ENCODE measurements around the gene P4HTM.
A peak's percentile ranks its signal among the peaks of the same experiment; 100 is the strongest.

The P4HTM gene

DNA sequence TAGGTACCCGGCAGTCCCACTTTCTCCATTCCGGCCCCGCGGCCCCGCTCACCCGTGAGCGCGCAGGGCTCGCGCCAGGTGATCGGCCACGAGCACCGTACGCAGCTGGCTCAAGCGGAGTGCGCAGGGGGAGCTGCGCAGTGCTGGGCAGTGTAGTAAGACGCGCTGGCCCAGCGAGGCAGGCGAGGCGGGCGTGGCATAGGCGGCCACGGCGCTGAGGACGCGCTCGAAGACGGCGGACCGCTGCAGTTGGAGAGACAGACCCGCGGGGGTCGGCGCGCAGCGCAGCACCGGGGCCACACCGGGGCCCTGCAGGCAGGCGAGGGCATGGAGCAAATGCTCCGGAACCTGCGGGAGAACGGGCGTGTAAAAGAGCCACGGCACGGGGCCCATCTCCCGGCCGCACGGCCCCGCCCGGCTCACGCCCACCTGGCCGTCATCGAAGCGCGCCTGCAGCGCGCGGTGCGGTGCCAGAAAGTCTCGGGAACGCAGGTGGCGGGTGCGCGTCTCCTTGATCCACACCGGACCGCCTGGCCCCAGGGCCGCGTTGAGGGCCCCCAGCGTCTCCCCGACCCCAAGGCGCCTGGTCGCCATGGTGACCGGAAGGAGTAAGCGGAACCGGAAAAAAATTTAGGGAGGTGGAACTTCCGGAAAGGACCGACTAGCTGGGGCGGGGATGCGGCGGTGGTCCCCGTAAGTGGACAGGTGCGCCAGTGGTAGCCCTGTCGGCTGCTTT, 28.1 kb downstream of the P4HTM start, which contains the start of gene DALRD3:
TSS of gene DALRD3 (minus strand) at position 610 of the 736 bp plus-strand sequence. CDS start at position 594, 16 bp downstream.
- peak; percentile 46 for DNase-seq
- Histone ChIP-seq H3K27me3 (replicated peaks) (no peaks in the 10 kb centered on the region), H3K36me3 (replicated peaks) (peaks cover 30% of the 10 kb centered on the region), H3K4me3 (ENCODE audit: low read depth, low read length) (peak within 1 kb of the TSS; percentile 77), H3K27ac (peak within 1 kb of the TSS; percentile 38)
- TF ChIP-seq, protein P1, sequence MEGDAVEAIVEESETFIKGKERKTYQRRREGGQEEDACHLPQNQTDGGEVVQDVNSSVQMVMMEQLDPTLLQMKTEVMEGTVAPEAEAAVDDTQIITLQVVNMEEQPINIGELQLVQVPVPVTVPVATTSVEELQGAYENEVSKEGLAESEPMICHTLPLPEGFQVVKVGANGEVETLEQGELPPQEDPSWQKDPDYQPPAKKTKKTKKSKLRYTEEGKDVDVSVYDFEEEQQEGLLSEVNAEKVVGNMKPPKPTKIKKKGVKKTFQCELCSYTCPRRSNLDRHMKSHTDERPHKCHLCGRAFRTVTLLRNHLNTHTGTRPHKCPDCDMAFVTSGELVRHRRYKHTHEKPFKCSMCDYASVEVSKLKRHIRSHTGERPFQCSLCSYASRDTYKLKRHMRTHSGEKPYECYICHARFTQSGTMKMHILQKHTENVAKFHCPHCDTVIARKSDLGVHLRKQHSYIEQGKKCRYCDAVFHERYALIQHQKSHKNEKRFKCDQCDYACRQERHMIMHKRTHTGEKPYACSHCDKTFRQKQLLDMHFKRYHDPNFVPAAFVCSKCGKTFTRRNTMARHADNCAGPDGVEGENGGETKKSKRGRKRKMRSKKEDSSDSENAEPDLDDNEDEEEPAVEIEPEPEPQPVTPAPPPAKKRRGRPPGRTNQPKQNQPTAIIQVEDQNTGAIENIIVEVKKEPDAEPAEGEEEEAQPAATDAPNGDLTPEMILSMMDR (IDR thresholded peaks at IDR 0.05; ENCODE audit: low read depth, low read length, missing control alignments): no peak
- in situ Hi-C loops (cut with HindIII; ENCODE audit: low pct_ligation_motif_present, low sequenced_read_pairs): no loop called here

DNA sequence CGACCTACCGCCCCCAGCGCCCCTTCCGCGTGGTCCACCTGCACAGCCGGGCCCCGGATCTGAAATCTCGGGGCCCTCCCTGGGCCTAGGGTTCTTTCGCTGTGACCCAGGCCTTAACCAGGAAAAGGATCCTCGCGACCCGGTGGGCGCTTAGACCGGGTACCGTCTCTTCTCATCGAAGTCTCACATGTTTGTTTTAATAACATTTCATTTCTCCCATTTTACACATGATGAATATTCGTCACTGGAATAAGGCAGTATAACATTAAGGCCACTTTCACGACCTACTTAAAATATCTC, 28.6 kb downstream of the P4HTM start:
- TF ChIP-seq, protein P1 (IDR thresholded peaks at IDR 0.05; ENCODE audit: low read depth, low read length, missing control alignments): no peak
- peak overlapping the region; percentile 77 for H3K4me3 ChIP-seq (ENCODE audit: low read depth, low read length)
- in situ Hi-C loops (cut with HindIII; ENCODE audit: low pct_ligation_motif_present, low sequenced_read_pairs): no loop called here
- DNase-seq: no peak
- peaks cover 27% of the 10 kb centered on the region for H3K36me3 ChIP-seq (replicated peaks)
- peak overlapping the region; percentile 38 for H3K27ac ChIP-seq
- H3K27me3 ChIP-seq (replicated peaks): no peaks in the 10 kb centered on the region

DNA sequence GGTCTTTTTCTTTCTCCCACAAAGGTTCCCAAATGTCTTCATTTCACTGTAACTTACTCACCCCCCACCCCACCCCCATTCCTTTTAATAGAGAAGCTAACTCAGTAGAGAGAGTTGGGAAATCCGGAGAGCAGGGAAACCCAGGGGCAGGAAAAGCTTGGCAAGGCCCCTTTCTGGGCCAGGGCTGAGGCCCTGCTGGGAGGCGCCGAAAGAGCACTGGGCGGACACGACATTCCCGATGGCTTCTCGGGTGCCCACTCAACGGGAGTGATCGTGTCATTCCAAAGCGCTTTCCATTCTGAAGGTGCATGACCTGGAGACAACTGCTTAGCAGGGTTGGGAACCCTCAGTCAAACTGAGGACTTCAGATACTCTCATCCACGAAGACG, 29.9 kb downstream of the P4HTM start:
- Histone ChIP-seq H3K4me3 (ENCODE audit: low read depth, low read length) (peak overlapping the region; percentile 90), H3K36me3 (replicated peaks) (peaks cover 27% of the 10 kb centered on the region), H3K27me3 (replicated peaks) (no peaks in the 10 kb centered on the region), H3K27ac (peak overlapping the region; percentile 99)
- TF ChIP-seq, protein P1 (IDR thresholded peaks at IDR 0.05; ENCODE audit: low read depth, low read length, missing control alignments): no peak
- no peak for DNase-seq
- in situ Hi-C loops (cut with HindIII; ENCODE audit: low pct_ligation_motif_present, low sequenced_read_pairs): no loop called here

DNA sequence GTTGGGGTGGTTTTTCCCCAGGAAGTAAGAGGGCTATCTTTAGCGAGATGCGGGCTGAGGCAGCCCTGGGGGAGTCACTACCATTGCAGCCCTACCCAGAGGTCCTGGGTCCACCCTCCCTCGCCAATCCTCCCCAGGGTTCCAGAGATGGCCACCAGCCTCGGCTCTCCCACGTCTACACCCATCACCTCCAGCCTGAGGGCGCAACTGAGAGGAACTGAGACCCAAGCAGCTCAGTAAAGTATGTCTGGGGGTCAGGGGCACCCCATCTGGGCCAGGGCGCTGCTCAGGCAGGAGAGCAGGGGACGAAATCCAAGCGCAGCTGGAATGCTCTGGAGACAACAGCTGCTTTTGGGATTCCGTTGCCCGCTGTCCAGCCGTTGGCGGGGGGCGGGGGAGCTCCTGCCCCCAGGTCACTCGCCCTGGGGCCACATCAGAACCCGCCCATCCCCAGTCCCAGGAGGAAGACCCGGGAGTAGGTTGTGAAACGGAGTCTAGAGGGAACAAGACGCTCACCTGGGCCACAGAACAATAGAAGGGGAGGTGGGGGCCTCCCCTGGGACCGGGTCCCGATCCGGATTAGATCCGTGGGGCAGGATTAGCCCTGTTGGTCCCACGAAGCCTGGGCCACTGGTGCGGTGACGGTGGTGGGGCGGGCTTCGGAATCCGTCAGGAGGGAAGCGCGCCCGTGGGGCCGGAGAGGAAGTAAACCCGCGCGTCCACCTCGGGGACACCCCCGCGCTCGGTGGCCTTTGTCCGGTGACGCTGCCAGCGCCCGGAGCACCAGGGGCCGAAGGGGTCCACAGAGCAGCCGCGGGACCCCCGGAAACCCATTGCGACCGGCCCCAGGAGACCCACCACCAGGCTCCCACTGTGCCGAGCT, 30.5 kb downstream of the P4HTM start:
- in situ Hi-C loops (cut with HindIII; ENCODE audit: low pct_ligation_motif_present, low sequenced_read_pairs): no loop called here
- Histone ChIP-seq H3K27ac (peak overlapping the region; percentile 99), H3K4me3 (ENCODE audit: low read depth, low read length) (peak overlapping the region; percentile 90), H3K36me3 (replicated peaks) (peaks cover 27% of the 10 kb centered on the region), H3K27me3 (replicated peaks) (no peaks in the 10 kb centered on the region)
- no peak for DNase-seq
- TF ChIP-seq, protein P1 (IDR thresholded peaks at IDR 0.05; ENCODE audit: low read depth, low read length, missing control alignments): peak; percentile 4

DNA sequence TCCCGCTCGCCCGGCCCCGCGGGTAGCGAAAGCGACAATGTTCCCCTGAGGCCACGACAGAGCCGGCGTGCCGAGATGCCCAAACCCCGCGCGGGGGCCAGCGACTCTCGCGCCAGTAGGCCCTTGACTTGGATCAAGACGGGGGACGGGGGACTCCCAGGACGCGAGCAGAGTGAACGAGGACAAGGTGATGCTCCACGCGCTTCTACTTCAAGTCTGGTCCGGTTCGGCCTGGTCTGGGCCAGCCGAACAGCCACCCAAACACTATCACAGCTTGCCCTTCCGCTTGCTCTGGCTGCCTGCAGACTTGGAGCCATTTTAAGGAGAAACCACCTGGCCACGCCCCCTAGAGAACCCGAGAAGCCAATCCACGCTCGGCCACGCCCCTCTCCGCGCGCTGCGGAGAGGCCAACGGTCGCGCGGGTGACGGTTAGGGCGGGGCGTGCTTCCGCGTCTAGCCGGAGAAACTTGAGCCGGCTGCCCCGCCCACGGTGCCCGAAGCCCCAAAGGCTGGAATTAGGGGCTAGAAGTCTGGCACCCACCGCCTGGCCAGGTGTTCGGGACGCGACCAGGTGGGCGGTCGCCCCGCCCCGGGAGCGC, 31.3 kb downstream of the P4HTM start:
- H3K4me3 ChIP-seq (ENCODE audit: low read depth, low read length): peak overlapping the region; percentile 90
- no peaks in the 10 kb centered on the region for H3K27me3 ChIP-seq (replicated peaks)
- H3K36me3 ChIP-seq (replicated peaks): peaks cover 27% of the 10 kb centered on the region
- peak; percentile 97 for DNase-seq
- TF ChIP-seq, protein P1 (IDR thresholded peaks at IDR 0.05; ENCODE audit: low read depth, low read length, missing control alignments): no peak
- H3K27ac ChIP-seq: peak overlapping the region; percentile 99
- in situ Hi-C loops (cut with HindIII; ENCODE audit: low pct_ligation_motif_present, low sequenced_read_pairs): no loop called here

Measured in brain microvascular endothelial cell (primary cell).